ENCODE results near the gene CYP2J2. TPM values are rescaled to one million over a fixed set of nuclear protein-coding genes. Genes with fewer than 3 reads are reported as not detected.
"Not testable (repeated sequence)": the region's sequence is repeated elsewhere in the genome, so short reads cannot be mapped to it uniquely, and the experiment has no call there.

The CYP2J2 gene
- polyA plus RNA-seq, 1 experiment: 0.04 TPM

GRCh38 chr1:59917026-59917784 is 9.4 kb downstream of the CYP2J2 start:
- H3K4me3 ChIP-seq (ENCODE audit: low read depth, low read length): no peak overlapping the region
- POLR2A ChIA-PET: no interaction called here
- CTCF ChIA-PET: no interaction called here

DNA sequence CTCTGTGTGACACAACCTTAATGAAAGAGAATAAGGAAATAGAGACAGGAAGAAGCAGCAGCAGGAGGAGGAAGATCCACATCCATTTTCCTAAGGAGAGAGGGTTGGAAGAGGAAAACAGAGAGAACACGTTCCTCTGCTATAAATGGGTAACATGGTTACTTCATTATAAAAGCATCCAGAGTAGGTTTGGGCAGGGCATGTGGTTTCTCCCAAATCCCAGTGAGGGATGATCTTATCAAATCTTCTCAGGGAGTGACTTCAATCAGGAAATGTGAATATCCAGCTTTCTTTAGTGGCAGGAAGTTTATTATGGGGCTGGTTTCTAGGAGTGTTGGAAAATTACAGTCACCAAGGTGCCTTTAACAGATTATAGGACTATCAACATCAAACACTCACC is 11.1 kb downstream of the CYP2J2 start:
- Histone ChIP-seq H3K36me3 (ENCODE audit: control insufficient read depth, insufficient read depth, low read length) (no peaks in the 10 kb centered on the region), H3K27me3 (ENCODE audit: control insufficient read depth, insufficient read depth, low read length) (no peaks in the 10 kb centered on the region), H3K4me3 (ENCODE audit: low read depth, low read length) (no peak overlapping the region)
- CTCF ChIA-PET: no interaction called here
- no peak for DNase-seq (ENCODE audit: low read depth)
- POLR2A ChIA-PET: no interaction called here
- TF ChIP-seq, protein P1, sequence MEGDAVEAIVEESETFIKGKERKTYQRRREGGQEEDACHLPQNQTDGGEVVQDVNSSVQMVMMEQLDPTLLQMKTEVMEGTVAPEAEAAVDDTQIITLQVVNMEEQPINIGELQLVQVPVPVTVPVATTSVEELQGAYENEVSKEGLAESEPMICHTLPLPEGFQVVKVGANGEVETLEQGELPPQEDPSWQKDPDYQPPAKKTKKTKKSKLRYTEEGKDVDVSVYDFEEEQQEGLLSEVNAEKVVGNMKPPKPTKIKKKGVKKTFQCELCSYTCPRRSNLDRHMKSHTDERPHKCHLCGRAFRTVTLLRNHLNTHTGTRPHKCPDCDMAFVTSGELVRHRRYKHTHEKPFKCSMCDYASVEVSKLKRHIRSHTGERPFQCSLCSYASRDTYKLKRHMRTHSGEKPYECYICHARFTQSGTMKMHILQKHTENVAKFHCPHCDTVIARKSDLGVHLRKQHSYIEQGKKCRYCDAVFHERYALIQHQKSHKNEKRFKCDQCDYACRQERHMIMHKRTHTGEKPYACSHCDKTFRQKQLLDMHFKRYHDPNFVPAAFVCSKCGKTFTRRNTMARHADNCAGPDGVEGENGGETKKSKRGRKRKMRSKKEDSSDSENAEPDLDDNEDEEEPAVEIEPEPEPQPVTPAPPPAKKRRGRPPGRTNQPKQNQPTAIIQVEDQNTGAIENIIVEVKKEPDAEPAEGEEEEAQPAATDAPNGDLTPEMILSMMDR (IDR thresholded peaks at IDR 0.05; ENCODE audit: insufficient read depth, low read depth, low read length): no peak

More at GRCh38 chr1:59917026-59917784, 9.4 kb downstream of the CYP2J2 start:
- TF ChIP-seq, protein P1 (IDR thresholded peaks at IDR 0.05; ENCODE audit: insufficient read depth, low read depth, low read length): no peak
- DNase-seq (ENCODE audit: low read depth): no peak
- H3K27me3 ChIP-seq (ENCODE audit: control insufficient read depth, insufficient read depth, low read length): no peaks in the 10 kb centered on the region
- H3K36me3 ChIP-seq (ENCODE audit: control insufficient read depth, insufficient read depth, low read length): no peaks in the 10 kb centered on the region

DNA sequence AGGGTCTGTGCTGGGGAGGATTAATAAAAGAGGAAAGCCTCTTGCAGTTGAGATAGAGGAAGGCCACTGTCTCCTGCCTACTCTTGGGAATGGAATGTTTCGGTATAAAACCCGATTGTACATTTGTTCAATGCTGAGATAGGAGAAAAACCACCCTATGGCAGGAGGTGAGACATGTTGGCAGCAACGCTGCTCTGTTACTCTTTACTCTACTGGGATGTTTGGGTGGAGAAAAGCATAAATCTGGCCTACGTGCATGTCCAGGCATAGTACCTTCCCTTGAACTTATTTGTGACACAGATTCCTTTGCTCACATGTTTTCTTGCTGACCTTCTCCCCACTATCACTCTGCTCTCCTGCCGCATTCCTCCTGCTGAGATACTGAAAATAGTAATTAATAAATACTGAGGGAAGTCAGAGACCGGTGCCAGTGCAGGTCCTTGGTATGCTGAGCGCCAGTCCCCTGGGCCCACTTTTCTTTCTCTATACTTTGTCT is 11.7 kb downstream of the CYP2J2 start:
- CTCF ChIA-PET: not testable (repeated sequence)

DNA sequence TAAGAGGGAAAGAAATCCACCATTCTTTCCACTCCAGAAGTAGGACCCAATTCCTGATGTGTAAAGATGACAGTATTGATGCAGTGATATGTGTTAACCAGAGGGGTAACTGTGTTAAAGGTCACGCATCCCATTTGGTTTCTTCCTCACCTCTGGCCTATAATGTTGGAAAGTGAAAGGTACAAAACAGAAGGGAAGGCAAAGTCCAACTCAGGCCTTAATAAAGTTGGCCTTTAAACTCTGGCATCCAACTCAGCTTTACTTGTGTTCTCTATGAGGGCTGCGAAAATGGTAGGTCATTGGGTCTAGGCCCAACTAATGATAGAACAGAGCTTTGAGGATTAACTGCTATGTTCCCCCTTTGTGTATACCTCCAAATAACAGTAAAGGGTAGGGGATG is 17.9 kb downstream of the CYP2J2 start:
- POLR2A ChIA-PET: no interaction called here

More for the DNA sequence above, 11.7 kb downstream of the CYP2J2 start:
- DNase-seq (ENCODE audit: low read depth); H3K27me3 ChIP-seq (ENCODE audit: control insufficient read depth, insufficient read depth, low read length); H3K4me3 ChIP-seq (ENCODE audit: low read depth, low read length); H3K36me3 ChIP-seq (ENCODE audit: control insufficient read depth, insufficient read depth, low read length); POLR2A ChIA-PET: not testable (repeated sequence)

DNA sequence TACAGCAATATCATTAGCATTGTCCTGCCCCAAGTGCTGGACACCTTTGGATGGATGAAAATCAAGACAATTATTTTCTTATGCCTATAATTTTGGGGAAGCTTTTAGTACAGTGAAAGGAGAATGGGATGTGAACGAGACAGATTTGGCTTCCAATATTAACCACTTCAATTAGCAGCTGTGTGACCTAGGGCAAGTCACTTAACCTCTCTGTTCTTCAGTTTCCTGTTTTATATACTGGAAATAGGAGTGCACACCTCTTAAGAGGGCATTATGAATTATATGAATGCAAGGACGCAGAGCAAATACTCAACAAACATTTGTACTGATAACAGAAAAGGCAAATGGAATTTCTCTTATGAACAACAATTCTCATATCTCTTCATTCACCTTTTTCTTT is 18.5 kb downstream of the CYP2J2 start:
- DNase-seq (ENCODE audit: low read depth): no peak
- TF ChIP-seq, protein P1 (IDR thresholded peaks at IDR 0.05; ENCODE audit: insufficient read depth, low read depth, low read length): no peak
- H3K36me3 ChIP-seq (ENCODE audit: control insufficient read depth, insufficient read depth, low read length): no peaks in the 10 kb centered on the region
- H3K4me3 ChIP-seq (ENCODE audit: low read depth, low read length): no peak overlapping the region
- CTCF ChIA-PET: no interaction called here
- POLR2A ChIA-PET: no interaction called here
- no peaks in the 10 kb centered on the region for H3K27me3 ChIP-seq (ENCODE audit: control insufficient read depth, insufficient read depth, low read length)

More for the DNA sequence above, 17.9 kb downstream of the CYP2J2 start:
- CTCF ChIA-PET: no interaction called here
- Histone ChIP-seq H3K4me3 (ENCODE audit: low read depth, low read length) (no peak overlapping the region), H3K27me3 (ENCODE audit: control insufficient read depth, insufficient read depth, low read length) (no peaks in the 10 kb centered on the region), H3K36me3 (ENCODE audit: control insufficient read depth, insufficient read depth, low read length) (no peaks in the 10 kb centered on the region)
- TF ChIP-seq, protein P1 (IDR thresholded peaks at IDR 0.05; ENCODE audit: insufficient read depth, low read depth, low read length): no peak
- no peak for DNase-seq (ENCODE audit: low read depth)

DNA sequence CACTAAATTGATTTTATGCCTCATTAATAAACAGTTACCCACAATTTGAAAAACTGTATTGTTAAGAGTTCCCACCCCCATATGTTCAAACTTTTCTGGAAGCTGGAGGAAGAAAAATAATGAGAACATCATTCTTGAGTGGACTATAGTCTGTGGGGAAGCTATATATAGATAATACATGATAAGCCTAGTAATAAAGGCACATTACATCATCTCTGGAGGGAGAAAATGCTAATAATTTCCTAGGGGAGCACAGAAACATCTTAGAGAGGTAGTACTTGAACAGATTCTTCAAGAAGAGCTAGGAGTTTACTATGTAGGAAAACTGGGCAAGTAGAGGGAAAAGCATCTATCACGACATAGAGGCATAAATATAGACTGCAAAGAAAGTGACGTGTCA is 19.6 kb downstream of the CYP2J2 start:
- Histone ChIP-seq H3K27me3 (ENCODE audit: control insufficient read depth, insufficient read depth, low read length) (no peaks in the 10 kb centered on the region), H3K4me3 (ENCODE audit: low read depth, low read length) (no peak overlapping the region), H3K36me3 (ENCODE audit: control insufficient read depth, insufficient read depth, low read length) (no peaks in the 10 kb centered on the region)
- POLR2A ChIA-PET: no interaction called here
- TF ChIP-seq, protein P1 (IDR thresholded peaks at IDR 0.05; ENCODE audit: insufficient read depth, low read depth, low read length): no peak
- CTCF ChIA-PET: no interaction called here
- DNase-seq (ENCODE audit: low read depth): no peak

All from BJ (cell line).